ENCODE measurements around the gene PCSK6. TPM values are rescaled to one million over a fixed set of nuclear protein-coding genes. Genes with fewer than 3 reads are reported as not detected.

PCSK6 gene
- total RNA-seq, 4 donors from 2014 or later, result 1.4 to 12.8 (median 6.9) TPM

- Histone ChIP-seq H3K4me3 (no peak overlapping the region), H3K27me3 (no peaks in the 10 kb centered on the region), H3K36me3 (no peaks in the 10 kb centered on the region), H3K9me3 (no peaks in the 10 kb centered on the region), H3K4me1 (no peaks in the 10 kb centered on the region), H3K27ac (no peak overlapping the region)
- no peak for TF ChIP-seq POLR2A (IDR thresholded peaks at IDR 0.05)
- DNase-seq, result no peak
- intact Hi-C loops (cut with DNase I; ENCODE audit: low total_unique reads), result no loop called here
Observed at GRCh38 chr15:101435761-101436160, 53.7 kb downstream of the PCSK6 start.

GRCh38 chr15:101434032-101434920, 55.2 kb downstream of the PCSK6 start:
- TF ChIP-seq POLR2A (IDR thresholded peaks at IDR 0.05) (no peak), CTCF (IDR thresholded peaks at IDR 0.05) (no peak)
- H3K36me3 ChIP-seq, result no peaks in the 10 kb centered on the region
- DNase-seq, result no peak
- H3K9me3 ChIP-seq, result no peaks in the 10 kb centered on the region
- H3K27me3 ChIP-seq, result no peaks in the 10 kb centered on the region
- H3K27ac ChIP-seq, result no peak overlapping the region
- intact Hi-C loops (cut with DNase I; ENCODE audit: low total_unique reads), result no loop called here
- no peaks in the 10 kb centered on the region for H3K4me1 ChIP-seq
- no peak overlapping the region for H3K4me3 ChIP-seq

GRCh38 chr15:101433396-101433795, 56.1 kb downstream of the PCSK6 start:
- TF ChIP-seq POLR2A (IDR thresholded peaks at IDR 0.05) (no peak), CTCF (IDR thresholded peaks at IDR 0.05) (no peak)
- intact Hi-C loops (cut with DNase I; ENCODE audit: low total_unique reads), result no loop called here
- DNase-seq, result no peak

GRCh38 chr15:101432982-101433381, 56.5 kb downstream of the PCSK6 start:
- H3K4me1 ChIP-seq, result no peaks in the 10 kb centered on the region
- intact Hi-C loops (cut with DNase I; ENCODE audit: low total_unique reads), result no loop called here
- H3K27ac ChIP-seq, result no peak overlapping the region
- no peak overlapping the region for H3K4me3 ChIP-seq
- no peaks in the 10 kb centered on the region for H3K27me3 ChIP-seq
- no peak for DNase-seq
- H3K9me3 ChIP-seq, result no peaks in the 10 kb centered on the region
- no peak for TF ChIP-seq POLR2A (IDR thresholded peaks at IDR 0.05)
- TF ChIP-seq CTCF (IDR thresholded peaks at IDR 0.05), result no peak
- no peaks in the 10 kb centered on the region for H3K36me3 ChIP-seq

More at GRCh38 chr15:101433396-101433795, 56.1 kb downstream of the PCSK6 start:
- no peaks in the 10 kb centered on the region for H3K4me1 ChIP-seq
- no peak overlapping the region for H3K4me3 ChIP-seq
- no peaks in the 10 kb centered on the region for H3K9me3 ChIP-seq
- H3K27me3 ChIP-seq, result no peaks in the 10 kb centered on the region
- no peaks in the 10 kb centered on the region for H3K36me3 ChIP-seq
- no peak overlapping the region for H3K27ac ChIP-seq

- H3K27me3 ChIP-seq, result no peaks in the 10 kb centered on the region
- intact Hi-C loops (cut with DNase I; ENCODE audit: low total_unique reads), result no loop called here
- H3K4me3 ChIP-seq, result no peak overlapping the region
- TF ChIP-seq POLR2A (IDR thresholded peaks at IDR 0.05) (no peak), CTCF (IDR thresholded peaks at IDR 0.05) (no peak)
- no peaks in the 10 kb centered on the region for H3K9me3 ChIP-seq
- no peak overlapping the region for H3K27ac ChIP-seq
- no peaks in the 10 kb centered on the region for H3K36me3 ChIP-seq
- DNase-seq, result no peak
- H3K4me1 ChIP-seq, result no peaks in the 10 kb centered on the region
Observed at GRCh38 chr15:101431748-101432147, 57.8 kb downstream of the PCSK6 start.

All from uterus (tissue), 4 donors.